Activated naive CD8-positive, alpha-beta T cell treated with anti-CD3 and anti-CD28 coated beads, Interleukin-2, amount 10 ng/mL, durations not matched to agents 7 days and 5 days (primary cell): ENCODE data around the gene TGFA. TPM values are rescaled to one million over a fixed set of nuclear protein-coding genes. Genes with fewer than 3 reads are reported as not detected.

Experiments used
- ATAC-seq: fragments of 150-1000 bp; cut with Tn5 transposase; one replicate; pipeline ENCODE4 v1.10.0; 2021; ENCODE audit warnings: low read depth, moderate library complexity
- POLR2A ChIA-PET: fragments of 350-600 bp; sonication (Branson Sonifier 250); formaldehyde crosslinking; loops from one replicate; lab custom pipeline; 2021; ENCODE audit warnings: antibody characterized with exemption; lab: Charles Lee
- DNase-seq: peaks from one replicate; pipeline ENCODE4 v3.0.0; 2021
- H3K27ac Mint-ChIP-seq: one replicate; pipeline ENCODE4 v1.8.0; 2022; ENCODE audit warnings: mild to moderate bottlenecking, mixed read lengths
- H3K27me3 Mint-ChIP-seq: one replicate; pipeline ENCODE4 v1.8.0; 2022; ENCODE audit warnings: mild to moderate bottlenecking, moderate library complexity, mixed read lengths
- H3K36me3 Mint-ChIP-seq: one replicate; pipeline ENCODE4 v1.8.0; 2021; ENCODE audit warnings: mild to moderate bottlenecking, mixed read lengths
- H3K4me1 Mint-ChIP-seq: one replicate; pipeline ENCODE4 v1.8.0; 2021; ENCODE audit warnings: mixed read lengths
- H3K4me3 Mint-ChIP-seq: one replicate; pipeline ENCODE4 v1.8.0; 2022; ENCODE audit warnings: mild to moderate bottlenecking, moderate library complexity, mixed read lengths
- H3K9me3 Mint-ChIP-seq: one replicate; pipeline ENCODE4 v1.8.0; 2021; ENCODE audit warnings: mixed read lengths
- total RNA-seq, 2 experiments: library from RNA; stranded (reverse); gene quantifications; one replicate each; pipeline ENCODE4 v1.2.3, GENCODE V29; 2021

The TGFA gene
- total RNA-seq = 1 to 10 TPM in 1 of 2 experiments, under 1 TPM in 1; 0.86 to 1.0 TPM

GRCh38 chr2:70553584-70554337 is at the start of gene TGFA:
Gene TGFA, minus strand, starts transcription at chr2:70553826. Its CDS starts 59 bp downstream, at chr2:70553767.
- Mint-ChIP-seq H3K36me3 (no peaks in the 10 kb centered on the region), H3K4me3 (peak within 1 kb of the TSS; percentile 80), H3K9me3 (no peaks in the 10 kb centered on the region), H3K27me3 (peaks cover 52% of the 10 kb centered on the region), H3K4me1 (peaks cover 23% of the 10 kb centered on the region), H3K27ac (no peak within 1 kb of the TSS)
- POLR2A ChIA-PET = no interaction called here
- ATAC-seq (peak; percentile 82), DNase-seq (peak; percentile 79)

DNA sequence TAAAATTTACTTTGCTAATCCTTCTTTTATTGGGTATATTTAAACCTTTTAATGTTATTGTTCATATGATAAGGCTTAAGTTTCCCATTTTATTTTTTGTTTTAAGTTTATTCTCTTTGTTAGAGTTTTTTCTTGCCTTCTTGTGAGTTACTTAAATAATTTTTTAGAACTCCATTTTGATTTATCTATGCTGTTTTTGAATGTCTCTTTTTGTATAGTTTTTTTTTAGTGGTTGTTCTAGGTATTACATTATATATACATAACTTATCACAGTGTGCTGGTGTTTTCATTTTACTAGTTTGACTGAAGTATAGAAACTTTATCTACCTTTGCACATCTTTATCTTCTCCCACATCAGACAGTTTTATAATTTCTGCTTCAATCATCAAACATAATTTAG is 49.4 kb upstream of the TGFA start:
- Mint-ChIP-seq H3K27me3 (peaks cover 19% of the 10 kb centered on the region), H3K36me3 (no peaks in the 10 kb centered on the region), H3K9me3 (peaks cover 1% of the 10 kb centered on the region), H3K27ac (no peak overlapping the region), H3K4me3 (no peak overlapping the region), H3K4me1 (peaks cover 2% of the 10 kb centered on the region)
- POLR2A ChIA-PET = no interaction called here
- DNase-seq (no peak), ATAC-seq (no peak)

DNA sequence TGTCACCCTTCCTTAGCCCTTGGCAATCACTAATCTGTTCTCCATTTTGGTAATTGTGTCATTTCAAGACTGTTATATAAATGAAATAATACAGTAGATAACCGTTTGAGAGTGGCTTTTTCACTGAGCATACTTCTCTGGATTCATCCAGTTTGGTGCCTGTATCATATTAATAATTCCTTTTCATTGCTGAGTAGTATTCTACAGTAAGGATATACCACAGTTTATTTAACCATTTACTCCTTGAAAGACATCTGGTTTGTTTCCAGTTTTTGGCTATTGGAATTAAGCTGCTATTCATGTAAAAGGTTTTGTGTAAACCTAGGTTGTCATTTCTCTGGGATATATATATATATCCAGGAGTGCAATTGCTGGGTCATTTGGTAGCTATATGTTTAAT is 44.6 kb upstream of the TGFA start:
- peaks cover 18% of the 10 kb centered on the region for H3K27me3 Mint-ChIP-seq
- peaks cover 6% of the 10 kb centered on the region for H3K4me1 Mint-ChIP-seq
- ATAC-seq = no peak
- no peaks in the 10 kb centered on the region for H3K36me3 Mint-ChIP-seq
- peaks cover 1% of the 10 kb centered on the region for H3K9me3 Mint-ChIP-seq
- no peak overlapping the region for H3K4me3 Mint-ChIP-seq
- POLR2A ChIA-PET = no interaction called here
- no peak for DNase-seq
- no peak overlapping the region for H3K27ac Mint-ChIP-seq

- H3K4me3 Mint-ChIP-seq = no peak overlapping the region
- POLR2A ChIA-PET = no interaction called here
- H3K27ac Mint-ChIP-seq = no peak overlapping the region
- peaks cover 1% of the 10 kb centered on the region for H3K9me3 Mint-ChIP-seq
- peak; percentile 42 for ATAC-seq
- no peaks in the 10 kb centered on the region for H3K36me3 Mint-ChIP-seq
- DNase-seq = no peak
- peaks cover 10% of the 10 kb centered on the region for H3K27me3 Mint-ChIP-seq
- peaks cover 4% of the 10 kb centered on the region for H3K4me1 Mint-ChIP-seq
Measured at GRCh38 chr2:70596739-70597138, 43.1 kb upstream of the TGFA start.

DNA sequence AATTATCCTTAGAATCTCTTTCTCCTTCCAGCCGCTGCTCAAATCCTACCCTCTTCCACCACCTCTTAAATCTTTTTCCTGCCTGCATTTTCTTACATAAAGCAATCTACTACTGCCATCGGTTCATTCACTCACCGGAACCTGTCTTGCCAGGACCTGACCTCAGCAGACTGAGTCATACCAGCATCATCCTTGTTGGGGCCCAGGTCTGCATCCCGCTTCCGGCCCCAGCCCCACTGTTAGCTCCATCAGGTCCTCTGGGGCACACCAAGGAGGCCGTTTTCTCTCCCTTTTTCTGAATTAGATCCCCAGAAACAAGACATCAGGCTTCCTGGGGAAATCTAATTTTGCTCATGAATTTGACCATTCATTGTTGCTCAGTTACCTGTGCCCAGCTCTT is 42.7 kb upstream of the TGFA start:
- H3K27ac Mint-ChIP-seq = no peak overlapping the region

GRCh38 chr2:70583091-70583490 is 29.5 kb upstream of the TGFA start:
- no peak for DNase-seq
- H3K27ac Mint-ChIP-seq = no peak overlapping the region
- H3K9me3 Mint-ChIP-seq = no peaks in the 10 kb centered on the region
- H3K27me3 Mint-ChIP-seq = peaks cover 7% of the 10 kb centered on the region
- H3K4me1 Mint-ChIP-seq = no peaks in the 10 kb centered on the region
- POLR2A ChIA-PET = no interaction called here
- no peak overlapping the region for H3K4me3 Mint-ChIP-seq
- no peak for ATAC-seq
- no peaks in the 10 kb centered on the region for H3K36me3 Mint-ChIP-seq

More for the DNA sequence above, 42.7 kb upstream of the TGFA start:
- ATAC-seq (no peak), DNase-seq (no peak)
- Mint-ChIP-seq H3K27me3 (peaks cover 10% of the 10 kb centered on the region), H3K9me3 (peaks cover 1% of the 10 kb centered on the region), H3K36me3 (no peaks in the 10 kb centered on the region), H3K4me3 (no peak overlapping the region), H3K4me1 (peaks cover 4% of the 10 kb centered on the region)
- POLR2A ChIA-PET = no interaction called here

DNA sequence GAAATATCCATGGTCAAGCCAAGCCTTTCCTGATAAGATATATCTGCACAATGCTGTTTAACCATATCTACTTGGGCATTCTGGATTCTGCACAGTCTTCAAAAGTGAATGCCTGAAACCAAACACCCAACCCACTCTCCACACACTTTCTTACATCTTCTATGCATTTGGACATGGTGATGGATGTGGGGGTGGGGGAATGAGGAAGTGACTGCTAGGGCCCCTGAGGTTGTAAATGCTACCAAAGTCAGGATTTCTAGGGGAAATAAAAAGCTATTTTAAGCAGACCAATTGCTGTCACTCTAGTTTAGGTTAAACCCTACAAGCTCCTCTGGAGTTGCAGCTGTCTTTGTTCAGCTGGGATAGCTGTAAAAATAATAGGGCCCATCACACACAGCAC is 26.7 kb upstream of the TGFA start:
- Mint-ChIP-seq H3K27ac (no peak overlapping the region), H3K4me3 (no peak overlapping the region), H3K9me3 (no peaks in the 10 kb centered on the region), H3K36me3 (no peaks in the 10 kb centered on the region), H3K27me3 (peaks cover 13% of the 10 kb centered on the region), H3K4me1 (no peaks in the 10 kb centered on the region)
- POLR2A ChIA-PET = no interaction called here
- ATAC-seq (no peak), DNase-seq (no peak)

DNA sequence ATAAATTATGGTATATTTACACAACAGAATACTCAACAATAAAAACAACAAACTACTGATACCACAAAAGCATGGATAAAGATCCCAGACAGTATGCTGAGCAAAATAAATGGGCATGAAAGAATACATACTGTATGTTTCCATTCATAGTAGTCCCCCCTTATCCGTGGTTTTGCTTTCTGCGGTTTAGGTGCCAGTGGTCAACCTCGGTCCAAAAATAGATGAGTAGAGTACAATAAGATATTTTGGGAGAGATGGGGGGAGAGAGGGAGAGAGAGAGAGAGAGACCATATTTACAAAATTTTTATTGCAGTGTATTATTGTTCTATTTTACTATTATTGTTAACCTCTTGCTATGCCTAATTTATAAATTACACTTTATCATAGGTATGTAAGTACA is 21.0 kb upstream of the TGFA start:
- H3K4me1 Mint-ChIP-seq = peaks cover 4% of the 10 kb centered on the region
- no peak overlapping the region for H3K4me3 Mint-ChIP-seq
- no peaks in the 10 kb centered on the region for H3K36me3 Mint-ChIP-seq
- H3K27me3 Mint-ChIP-seq = peaks cover 16% of the 10 kb centered on the region
- H3K27ac Mint-ChIP-seq = no peak overlapping the region
- H3K9me3 Mint-ChIP-seq = no peaks in the 10 kb centered on the region
- ATAC-seq (no peak), DNase-seq (no peak)
- POLR2A ChIA-PET = no interaction called here

GRCh38 chr2:70574109-70574508 is 20.5 kb upstream of the TGFA start:
- no peaks in the 10 kb centered on the region for H3K9me3 Mint-ChIP-seq
- H3K27me3 Mint-ChIP-seq = peaks cover 16% of the 10 kb centered on the region
- no peak for DNase-seq

GRCh38 chr2:70570041-70570661 is 16.5 kb upstream of the TGFA start:
- no peak overlapping the region for H3K27ac Mint-ChIP-seq
- POLR2A ChIA-PET = no interaction called here
- peaks cover 8% of the 10 kb centered on the region for H3K27me3 Mint-ChIP-seq
- H3K36me3 Mint-ChIP-seq = no peaks in the 10 kb centered on the region
- no peak overlapping the region for H3K4me3 Mint-ChIP-seq
- DNase-seq (no peak), ATAC-seq (no peak)
- no peaks in the 10 kb centered on the region for H3K9me3 Mint-ChIP-seq
- H3K4me1 Mint-ChIP-seq = peaks cover 4% of the 10 kb centered on the region

More at GRCh38 chr2:70574109-70574508, 20.5 kb upstream of the TGFA start:
- Mint-ChIP-seq H3K36me3 (no peaks in the 10 kb centered on the region), H3K27ac (no peak overlapping the region), H3K4me3 (no peak overlapping the region), H3K4me1 (peaks cover 4% of the 10 kb centered on the region)
- POLR2A ChIA-PET = no interaction called here
- no peak for ATAC-seq

DNA sequence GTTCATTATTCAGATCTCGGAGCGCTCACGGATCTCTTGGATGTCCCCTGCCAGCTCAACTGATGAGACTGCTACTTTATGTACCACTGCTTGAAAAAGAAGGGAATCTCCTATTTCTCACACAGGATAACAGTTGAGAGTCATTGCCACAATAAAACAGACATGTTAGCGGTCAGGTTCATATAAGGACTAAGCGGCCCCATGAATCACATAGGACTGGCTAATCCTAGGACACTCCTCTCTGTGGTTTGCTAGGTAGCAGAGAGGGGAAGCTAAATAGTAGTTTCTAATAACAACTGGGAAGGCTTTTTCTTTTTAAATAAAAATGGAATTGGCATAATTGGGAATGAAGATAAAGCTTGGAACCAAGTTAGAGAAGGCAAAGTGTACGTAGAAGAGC is 15.9 kb upstream of the TGFA start:
- Mint-ChIP-seq H3K9me3 (no peaks in the 10 kb centered on the region), H3K36me3 (no peaks in the 10 kb centered on the region), H3K27ac (no peak overlapping the region), H3K4me3 (no peak overlapping the region), H3K4me1 (peaks cover 4% of the 10 kb centered on the region), H3K27me3 (peaks cover 8% of the 10 kb centered on the region)
- ATAC-seq (no peak), DNase-seq (no peak)
- POLR2A ChIA-PET = no interaction called here

DNA sequence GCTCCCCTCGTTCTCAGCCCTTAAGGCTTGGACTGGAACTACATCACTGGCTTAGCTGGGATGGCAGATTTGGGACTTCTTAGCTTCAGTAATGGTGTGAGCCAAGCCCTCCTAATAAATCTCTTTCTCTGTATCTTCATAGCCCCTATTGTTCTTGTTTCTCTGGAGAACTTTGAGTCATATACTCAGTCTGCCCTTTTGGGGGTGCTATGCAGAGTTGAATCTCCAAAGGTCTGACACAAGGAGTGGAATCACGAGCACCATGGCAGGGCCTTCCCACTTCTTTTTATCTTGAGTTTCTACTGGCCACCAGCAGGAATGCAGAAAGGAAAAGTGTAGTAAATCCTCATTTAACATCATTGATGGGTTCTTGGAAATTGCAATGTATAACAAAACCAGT is 13.3 kb upstream of the TGFA start:
- no peak for ATAC-seq
- POLR2A ChIA-PET = no interaction called here
- no peaks in the 10 kb centered on the region for H3K9me3 Mint-ChIP-seq

GRCh38 chr2:70566464-70566863 is 12.8 kb upstream of the TGFA start:
- Mint-ChIP-seq H3K27ac (no peak overlapping the region), H3K27me3 (peaks cover 11% of the 10 kb centered on the region), H3K9me3 (no peaks in the 10 kb centered on the region), H3K4me1 (no peaks in the 10 kb centered on the region), H3K4me3 (no peak overlapping the region), H3K36me3 (no peaks in the 10 kb centered on the region)
- POLR2A ChIA-PET = no interaction called here
- no peak for ATAC-seq
- DNase-seq = no peak

More for the DNA sequence above, 13.3 kb upstream of the TGFA start:
- no peaks in the 10 kb centered on the region for H3K4me1 Mint-ChIP-seq
- peaks cover 11% of the 10 kb centered on the region for H3K27me3 Mint-ChIP-seq
- no peak overlapping the region for H3K4me3 Mint-ChIP-seq
- DNase-seq = no peak
- no peak overlapping the region for H3K27ac Mint-ChIP-seq
- no peaks in the 10 kb centered on the region for H3K36me3 Mint-ChIP-seq
